Measurements from ENCODE around the gene KRT80.

The KRT80 gene

DNA sequence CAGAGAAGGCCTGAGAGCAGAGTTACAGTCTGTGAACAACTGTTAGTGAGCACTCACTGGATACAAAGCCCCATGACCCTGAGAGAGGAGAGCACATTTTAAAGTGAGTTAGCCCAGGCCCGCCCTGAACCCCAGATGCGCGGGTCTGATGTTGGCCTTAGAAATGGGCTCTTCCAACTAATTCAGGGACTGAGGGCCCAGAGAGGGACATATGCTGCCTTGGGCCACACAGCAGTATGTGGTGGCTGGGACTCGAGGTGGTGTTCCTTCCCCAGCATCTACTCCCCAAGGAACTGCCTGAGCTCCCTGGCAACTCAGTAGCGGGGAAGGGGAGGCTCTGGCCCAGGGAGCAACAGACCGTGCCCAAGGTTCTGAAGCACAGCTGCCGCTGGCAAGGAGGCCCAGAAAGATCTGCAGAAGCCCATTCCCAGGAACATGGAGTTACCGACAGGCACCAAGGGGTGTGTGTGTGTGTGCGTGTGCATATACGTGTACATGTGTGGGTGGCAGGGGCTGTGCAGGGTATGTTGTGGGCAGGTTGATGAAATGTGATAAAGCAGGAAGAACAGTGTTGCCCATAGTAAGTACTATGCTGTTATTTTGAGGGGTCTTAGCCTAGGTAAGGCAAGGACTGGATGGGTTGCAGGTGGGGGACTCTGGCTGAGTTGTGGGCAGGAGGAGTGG is 40.5 kb downstream of the KRT80 start:
- DNase-seq = no peak

DNA sequence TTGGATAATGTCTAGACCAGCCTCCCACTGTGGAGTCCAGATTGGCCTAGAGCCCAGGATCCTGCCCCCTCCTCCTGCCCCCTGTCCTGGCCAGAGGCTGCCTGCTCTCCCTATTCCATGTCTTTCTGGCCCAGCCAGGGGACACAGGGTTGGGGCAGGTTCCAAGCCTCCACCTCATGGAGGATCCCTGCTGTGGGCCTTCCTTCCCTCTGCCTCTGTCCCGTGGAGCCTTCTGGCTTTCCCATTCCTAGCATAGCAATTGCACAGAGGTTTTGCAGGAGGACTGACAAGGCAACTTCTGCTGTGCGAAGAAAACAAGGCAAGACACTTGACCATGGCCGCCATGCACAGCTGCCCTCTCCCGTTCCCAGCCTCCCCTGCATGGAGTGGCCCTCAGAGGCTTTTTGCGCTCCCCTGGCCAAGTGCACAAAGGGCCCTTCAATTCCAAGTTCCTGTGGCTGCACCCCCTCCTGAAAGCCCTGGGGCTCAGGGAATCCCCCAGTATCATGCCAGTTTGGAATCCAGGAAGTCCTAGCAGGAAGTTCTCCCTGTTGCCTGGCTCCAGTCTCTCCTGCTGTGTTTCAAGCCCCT is 42.1 kb downstream of the KRT80 start:
- no peak for DNase-seq

DNA sequence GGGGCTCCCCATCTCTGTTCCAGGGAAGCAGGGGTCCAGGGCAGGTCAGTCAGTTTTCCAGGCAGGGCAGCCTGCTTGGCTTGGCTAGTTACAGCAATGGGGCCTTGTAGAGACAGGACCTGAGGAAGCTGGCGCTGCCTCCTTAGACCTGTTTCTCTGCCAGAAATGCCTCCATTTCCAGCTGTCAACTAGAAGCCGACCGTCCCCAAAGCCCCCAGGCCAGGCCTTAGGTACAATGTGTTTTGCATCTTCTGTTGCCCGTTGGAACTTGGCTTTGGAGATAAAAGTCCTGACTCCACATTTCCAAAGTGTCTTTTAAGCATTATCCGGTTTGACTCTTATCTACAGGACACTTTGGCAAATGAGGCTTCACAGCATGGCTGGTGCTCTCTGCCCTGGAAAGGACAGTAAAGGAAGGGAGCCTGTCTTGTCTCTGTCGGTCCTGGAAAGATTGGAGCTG is 42.6 kb downstream of the KRT80 start:
- DNase-seq = no peak

- peak; percentile 74 for DNase-seq
Observed at GRCh38 chr12:52148464-52149181, 43.2 kb downstream of the KRT80 start.

GRCh38 chr12:52147964-52148463 is 43.8 kb downstream of the KRT80 start:
- DNase-seq = no peak

DNA sequence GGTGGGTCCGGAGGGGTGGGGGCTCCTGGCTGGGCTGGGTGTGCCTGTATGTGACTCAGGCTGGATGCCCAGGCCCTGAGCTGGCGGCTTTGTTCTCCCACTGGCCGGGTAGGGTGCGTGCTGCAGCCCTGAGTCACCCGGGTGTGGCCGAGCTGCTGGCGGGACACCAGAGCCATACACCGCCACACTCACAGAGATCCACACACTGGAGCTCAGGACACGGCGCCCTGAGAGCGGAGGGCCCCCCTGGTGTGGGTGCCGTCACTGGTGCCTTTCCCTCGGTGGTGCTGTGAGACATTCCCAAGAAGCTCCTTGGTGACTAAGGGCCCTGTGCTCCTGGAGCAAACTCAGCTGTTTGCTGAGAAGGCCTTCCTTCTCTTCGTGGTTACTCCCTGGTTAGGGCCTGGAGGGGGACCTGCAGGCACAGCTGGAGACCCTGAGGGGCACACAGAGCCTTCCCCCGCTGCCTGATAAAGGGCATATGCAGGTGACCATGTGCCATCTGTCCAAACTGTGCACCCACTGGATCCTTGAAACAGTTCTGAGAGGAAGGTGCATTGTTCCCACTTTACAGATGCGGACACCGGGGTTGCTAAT is 44.3 kb downstream of the KRT80 start:
- DNase-seq = peak; percentile 92

- no peak for DNase-seq
Observed at GRCh38 chr12:52146822-52147366, 44.9 kb downstream of the KRT80 start.

GRCh38 chr12:52146089-52146821 is 45.6 kb downstream of the KRT80 start:
- no peak for DNase-seq

DNA sequence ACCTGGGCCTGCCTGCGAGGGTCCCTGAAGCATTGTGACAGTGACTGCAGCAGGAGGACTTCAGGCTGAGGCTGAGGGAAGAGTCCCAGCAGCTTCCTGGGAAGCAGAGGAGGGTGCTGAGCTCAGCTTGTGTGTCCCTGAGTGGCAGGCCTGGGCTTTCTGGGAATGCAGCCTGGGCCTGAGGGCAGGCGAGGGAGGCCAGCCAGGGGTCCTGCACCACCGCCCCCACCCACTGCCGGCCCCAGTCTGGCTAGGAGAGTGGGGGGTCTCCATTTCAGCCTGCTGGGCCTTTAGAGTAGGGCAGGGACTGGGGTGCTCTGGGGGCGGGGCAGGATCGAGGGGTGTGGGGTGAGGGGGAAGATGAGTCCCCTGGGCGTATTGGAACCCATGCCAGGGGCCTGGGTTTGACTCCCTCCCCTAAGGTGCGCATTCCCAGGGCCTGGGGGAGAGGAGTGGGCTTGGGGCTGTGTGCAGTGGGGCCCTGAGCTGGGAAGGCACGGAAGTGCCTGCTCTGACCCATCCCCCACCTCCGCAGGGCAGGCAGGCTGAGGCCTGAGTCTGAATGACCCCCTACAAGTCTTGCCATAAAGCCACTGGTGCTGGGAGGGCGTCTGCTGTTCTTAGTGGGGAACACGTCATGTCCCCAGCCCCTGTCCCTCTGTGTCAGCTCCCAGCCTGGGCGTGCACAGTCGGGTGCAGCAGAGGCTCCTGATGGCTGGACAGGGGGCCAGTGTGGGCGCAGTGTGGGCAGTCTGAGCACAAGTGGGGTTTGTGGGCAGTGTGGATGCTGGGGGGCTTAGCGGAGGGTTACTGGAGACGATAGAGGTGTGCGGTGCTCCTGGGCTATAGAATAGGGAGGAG is 46.4 kb downstream of the KRT80 start:
- no peak for DNase-seq

DNA sequence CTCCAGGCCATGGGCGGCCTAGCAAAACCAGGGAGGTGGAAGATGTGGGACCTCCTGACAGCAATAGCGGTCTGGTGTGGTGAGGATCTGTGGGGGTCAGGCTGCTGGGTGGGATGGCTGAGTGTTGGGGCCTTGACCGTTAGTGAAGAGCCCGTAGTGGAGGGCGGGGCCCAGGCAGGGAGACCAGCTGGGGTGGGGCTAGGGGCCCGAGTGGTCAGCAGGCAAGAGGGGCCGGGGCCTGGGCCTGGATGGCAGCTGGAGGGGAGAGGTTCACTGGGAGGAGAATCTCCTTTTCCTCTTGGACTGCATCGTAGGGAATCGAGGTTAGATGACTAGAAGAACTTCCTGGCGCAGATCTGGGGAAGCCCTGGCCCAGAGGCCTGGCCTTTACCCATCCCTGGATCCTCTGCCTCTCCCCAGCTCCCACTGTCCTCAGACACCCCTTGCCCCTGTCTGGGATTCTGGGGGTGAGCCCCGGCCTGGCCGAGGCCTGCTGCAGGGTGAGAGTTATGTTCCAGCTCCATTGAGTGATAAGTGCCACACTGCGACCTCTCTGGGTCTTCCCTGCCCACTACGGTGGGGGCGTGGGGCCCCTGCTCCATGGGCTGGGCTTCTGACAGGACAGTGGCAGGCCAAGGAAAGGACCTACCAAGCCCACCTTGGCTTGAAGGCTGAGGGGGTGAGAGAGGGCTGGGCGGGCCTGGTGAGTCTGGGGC is 47.1 kb downstream of the KRT80 start:
- no peak for DNase-seq

DNA sequence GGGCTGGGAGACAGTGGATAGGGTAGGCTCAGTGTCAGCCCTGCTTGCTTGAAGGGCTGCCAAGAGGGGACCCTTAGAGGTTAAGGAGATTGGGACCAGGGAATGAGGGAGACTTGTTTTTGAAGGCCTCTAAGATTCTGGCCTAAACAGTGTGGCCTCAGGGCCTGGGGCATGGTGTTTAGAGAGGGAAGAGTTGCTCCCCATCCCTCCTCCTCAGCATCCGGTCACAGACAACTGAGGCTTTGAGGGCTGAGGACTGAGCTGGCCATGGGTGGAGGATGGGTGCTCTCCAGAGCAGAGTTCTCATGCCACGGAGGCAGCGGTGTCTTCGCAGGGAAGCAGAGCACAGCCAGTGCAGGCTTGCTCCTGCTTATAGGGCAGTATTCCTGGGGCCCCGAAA is 49.4 kb downstream of the KRT80 start:
- no peak for DNase-seq

- DNase-seq = no peak
Observed at GRCh38 chr12:52141875-52142274, 49.9 kb downstream of the KRT80 start.

- DNase-seq = no peak
Observed at GRCh38 chr12:52141306-52141705, 50.5 kb downstream of the KRT80 start.

DNA sequence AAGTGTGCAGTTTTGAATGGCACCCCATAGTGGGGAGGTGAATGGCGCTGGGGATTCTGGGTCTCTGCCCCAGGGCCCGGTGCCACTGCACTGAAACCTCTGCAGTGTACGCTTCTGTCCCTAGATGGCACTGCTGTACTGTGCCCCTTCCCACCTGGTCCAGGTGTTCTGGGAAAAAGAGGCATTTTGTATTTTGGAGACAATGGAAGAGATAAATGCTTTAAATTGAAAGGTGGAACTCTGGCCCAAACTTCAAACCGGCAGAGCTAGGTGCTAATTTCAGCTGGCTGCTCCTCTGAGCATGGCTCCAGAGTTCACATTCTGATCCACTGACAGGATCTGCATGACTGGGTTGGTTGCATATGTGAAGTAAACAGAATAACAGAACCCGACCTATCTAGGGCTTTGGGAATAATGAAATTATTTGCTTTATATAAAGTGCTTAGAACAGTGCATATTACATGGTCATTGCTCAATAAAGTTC is 52.2 kb downstream of the KRT80 start:
- peak; percentile 71 for DNase-seq

- DNase-seq = no peak
Observed at GRCh38 chr12:52139147-52139546, 52.7 kb downstream of the KRT80 start.

DNA sequence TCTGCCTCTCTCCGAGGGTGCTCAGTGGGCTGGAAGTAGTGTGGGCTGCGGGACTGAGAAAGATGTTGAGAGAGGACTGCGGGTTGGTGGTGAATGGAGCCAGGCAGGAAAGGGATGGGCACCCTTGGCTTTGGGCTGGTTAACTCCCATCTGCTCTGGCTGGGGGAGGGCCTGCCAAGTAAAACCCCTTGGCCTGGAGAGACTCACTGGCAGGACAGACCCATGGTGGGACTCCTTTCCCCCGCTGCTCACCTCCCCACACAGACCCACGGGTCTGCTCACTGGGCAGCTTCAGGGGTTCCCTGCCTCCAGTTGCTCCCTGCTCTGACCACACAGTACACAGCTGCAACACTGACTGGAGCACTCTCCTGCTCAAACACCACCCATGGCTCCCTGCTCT is 54.1 kb downstream of the KRT80 start:
- no peak for DNase-seq

DNA sequence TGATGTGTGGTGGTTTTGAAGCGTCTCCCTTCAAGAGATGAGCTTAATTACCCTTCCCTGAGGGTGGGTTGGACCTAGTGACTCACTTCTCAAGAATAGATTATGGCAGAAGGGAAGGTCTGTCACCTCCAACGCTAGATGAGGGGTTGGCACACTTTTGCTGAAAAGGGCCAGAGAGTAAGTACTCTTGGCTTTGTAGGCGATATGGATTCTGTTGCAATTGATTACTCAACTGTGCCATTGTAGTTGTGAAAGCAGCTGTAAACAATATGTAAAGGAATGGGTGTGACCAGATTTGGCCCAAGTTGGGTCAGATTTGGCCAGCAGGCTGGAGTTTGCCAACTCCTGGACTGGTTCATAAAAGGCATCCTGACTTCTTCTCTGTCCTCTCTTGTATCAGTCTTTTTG is 59.1 kb downstream of the KRT80 start:
- DNase-seq = no peak

- DNase-seq = no peak
Observed at GRCh38 chr12:52130711-52131110, 61.1 kb downstream of the KRT80 start.

- DNase-seq = no peak
Observed at GRCh38 chr12:52127683-52128450, 63.9 kb downstream of the KRT80 start.

Data from hematopoietic multipotent progenitor cell treated with erythropoietin and hydrocortisone succinate and interleukin-3 and kit ligand, for 6 days (in vitro differentiated cells).